Measurements from ENCODE around the gene ZCCHC4. TPM values are rescaled to one million over a fixed set of nuclear protein-coding genes. Genes with fewer than 3 reads are reported as not detected.

ZCCHC4 gene
- total and polyA plus RNA-seq, 3 donors from 2014 or later = 10.3 to 27.5 (median 27.3) TPM

GRCh38 chr4:25406081-25406692 lies 93.6 kb downstream of the ZCCHC4 start:
- WGBS, 2 donors = 88 to 94% methylated on average over 5 of the region's 5 CpGs
- H3K9me3 ChIP-seq = no peaks in the 10 kb centered on the region

DNA sequence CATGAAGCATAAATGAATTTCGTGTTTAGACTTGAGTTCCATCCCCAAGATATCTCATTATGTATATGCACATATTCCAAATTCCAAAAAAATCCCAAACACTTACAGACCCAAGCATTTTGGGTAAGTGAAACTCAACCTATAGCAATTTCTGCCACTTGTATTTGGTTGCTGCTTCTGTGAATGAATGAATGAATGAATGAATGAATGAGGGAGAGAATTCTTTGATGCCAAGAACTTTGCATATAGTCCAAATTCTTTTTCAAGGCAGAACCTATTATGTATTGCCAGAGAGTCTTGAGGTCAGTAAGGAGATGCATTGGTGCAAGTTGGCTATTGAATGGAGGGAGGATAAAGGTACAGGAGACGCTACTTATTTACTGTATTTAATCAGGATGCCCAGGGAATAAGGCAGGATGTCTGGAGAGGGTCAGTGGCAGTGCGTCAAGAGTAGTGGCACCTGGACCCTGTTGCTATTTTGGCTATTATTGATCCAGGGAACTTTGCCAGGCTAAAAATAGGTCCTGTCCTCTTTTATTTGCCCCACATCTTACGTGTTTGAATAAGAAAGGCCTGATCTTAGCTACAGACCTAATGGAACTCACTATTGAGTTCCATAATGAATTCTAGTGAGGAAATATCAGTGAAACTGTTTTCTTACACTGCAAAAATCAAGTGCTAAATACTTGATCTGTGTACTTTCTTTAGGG lies 98.4 kb downstream of the ZCCHC4 start:
- DNase-seq = no peak

More at GRCh38 chr4:25406081-25406692, 93.6 kb downstream of the ZCCHC4 start:
- Histone ChIP-seq H3K4me3 (no peak overlapping the region), H3K27ac (no peak overlapping the region), H3K4me1 (no peaks in the 10 kb centered on the region), H3K27me3 (no peaks in the 10 kb centered on the region), H3K36me3 (ENCODE audit: low read depth, missing control alignments) (no peaks in the 10 kb centered on the region)
- TF ChIP-seq POLR2A (IDR thresholded peaks at IDR 0.05) (no peak), CTCF (IDR thresholded peaks at IDR 0.05) (no peak)
- DNase-seq = no peak
- intact Hi-C loops (cut with DNase I; ENCODE audit: low total_unique reads) = no loop called here

GRCh38 chr4:25413261-25413660 lies 100.7 kb downstream of the ZCCHC4 start:
- 66 to 82% methylated on average over 3 of the region's 3 CpGs for WGBS, 2 donors
- Histone ChIP-seq H3K27me3 (no peaks in the 10 kb centered on the region), H3K9me3 (no peaks in the 10 kb centered on the region), H3K4me3 (no peak overlapping the region), H3K27ac (no peak overlapping the region), H3K36me3 (ENCODE audit: low read depth, missing control alignments) (no peaks in the 10 kb centered on the region), H3K4me1 (no peaks in the 10 kb centered on the region)
- no peak for TF ChIP-seq CTCF (IDR thresholded peaks at IDR 0.05)
- no peak for TF ChIP-seq POLR2A (IDR thresholded peaks at IDR 0.05)
- intact Hi-C loops (cut with DNase I; ENCODE audit: low total_unique reads) = no loop called here
- no peak for DNase-seq

More for the DNA sequence above, 98.4 kb downstream of the ZCCHC4 start:
- no peaks in the 10 kb centered on the region for H3K9me3 ChIP-seq
- no peak overlapping the region for H3K27ac ChIP-seq
- H3K36me3 ChIP-seq (ENCODE audit: low read depth, missing control alignments) = no peaks in the 10 kb centered on the region
- no peak for TF ChIP-seq CTCF (IDR thresholded peaks at IDR 0.05)
- no peak for TF ChIP-seq POLR2A (IDR thresholded peaks at IDR 0.05)
- 83 to 88% methylated on average over 4 of the region's 4 CpGs for WGBS, 2 donors
- H3K4me1 ChIP-seq = no peaks in the 10 kb centered on the region
- no peaks in the 10 kb centered on the region for H3K27me3 ChIP-seq
- no peak overlapping the region for H3K4me3 ChIP-seq
- intact Hi-C loops (cut with DNase I; ENCODE audit: low total_unique reads) = no loop called here

DNA sequence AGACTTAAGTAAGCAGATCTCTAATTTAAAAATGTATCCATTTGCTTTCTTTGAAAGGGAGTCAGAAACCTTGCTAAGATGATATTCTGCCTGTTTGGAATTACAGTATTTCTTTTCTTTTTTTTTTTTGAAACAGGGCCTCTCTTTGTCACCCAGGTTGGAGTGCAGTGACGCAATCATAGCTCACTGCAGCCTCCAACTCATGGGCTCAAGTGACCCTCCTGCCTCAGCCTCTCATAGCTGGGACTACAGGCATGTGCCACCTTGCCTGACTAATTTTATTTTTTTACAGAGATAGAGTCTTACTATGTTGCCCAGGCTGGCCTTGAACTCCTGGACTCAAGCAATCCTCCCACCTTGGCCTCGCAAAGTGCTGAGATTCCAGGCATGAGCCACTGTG lies 104.4 kb downstream of the ZCCHC4 start:
- H3K4me1 ChIP-seq = no peaks in the 10 kb centered on the region
- H3K36me3 ChIP-seq (ENCODE audit: low read depth, missing control alignments) = no peaks in the 10 kb centered on the region
- TF ChIP-seq POLR2A (IDR thresholded peaks at IDR 0.05) = no peak
- no peak for TF ChIP-seq CTCF (IDR thresholded peaks at IDR 0.05)
- intact Hi-C loops (cut with DNase I; ENCODE audit: low total_unique reads) = no loop called here
- no peaks in the 10 kb centered on the region for H3K9me3 ChIP-seq
- WGBS, 2 donors = 70 to 82% methylated on average over 2 of the region's 2 CpGs
- H3K4me3 ChIP-seq = no peak overlapping the region
- H3K27me3 ChIP-seq = no peaks in the 10 kb centered on the region
- DNase-seq = no peak
- no peak overlapping the region for H3K27ac ChIP-seq

Other genes with a start within 250 kb of the ZCCHC4 start
- 10 to 100 TPM; 18.2 to 18.3 TPM for gene SEPSECS, start 152.3 kb upstream of the ZCCHC4 start, total RNA-seq
- 12.7 TPM for gene SEPSECS, start 152.3 kb upstream of the ZCCHC4 start, polyA plus RNA-seq (ENCODE audit: insufficient read depth, low read depth, low replicate concordance)
- 10 to 100 TPM; 18.9 to 19.9 TPM for gene PI4K2B, start 78.7 kb upstream of the ZCCHC4 start, total RNA-seq
- 11.5 TPM for gene PI4K2B, start 78.7 kb upstream of the ZCCHC4 start, polyA plus RNA-seq (ENCODE audit: insufficient read depth, low read depth, low replicate concordance)
- gene ANAPC4, start 64.5 kb downstream of the ZCCHC4 start, total RNA-seq = 10 to 100 TPM; 35.3 to 43.5 TPM
- 16.1 TPM for gene ANAPC4, start 64.5 kb downstream of the ZCCHC4 start, polyA plus RNA-seq (ENCODE audit: insufficient read depth, low read depth, low replicate concordance)